ENCODE measurements around the gene HOXA13. TPM values are rescaled to one million over a fixed set of nuclear protein-coding genes. Genes with fewer than 3 reads are reported as not detected.
A peak's percentile ranks its signal among the peaks of the same experiment; 100 is the strongest.

HOXA13 gene
- total and polyA plus RNA-seq, 4 donors, result not detected

GRCh38 chr7:27189997-27190748 lies 9.7 kb downstream of the HOXA13 start:
- DNase-seq (peak in 1 of 3 donors; percentile 8), ATAC-seq (ENCODE audit: insufficient read depth, low FRiP score) (no peak)
- WGBS, 2 donors, result 40 to 46% methylated on average over 7 of the region's 7 CpGs
- Histone ChIP-seq H3K27me3 (ENCODE audit: control insufficient read depth in 3 of 3, insufficient read depth in 3 of 3, low read length in 2 of 3) (peaks cover 3 to 98% (median 94%) of the 10 kb centered on the region in 3 donors), H3K9ac (ENCODE audit: insufficient read depth in 1 of 2, low read length in 2 of 2) (no peak overlapping the region), H3K36me3 (ENCODE audit: control insufficient read depth in 4 of 4, insufficient read depth in 4 of 4, low read length in 4 of 4) (no peaks in the 10 kb centered on the region), H3K27ac (ENCODE audit: low read depth in 1 of 2, low read length in 1 of 2) (no peak overlapping the region), H3K4me1 (ENCODE audit: control insufficient read depth in 5 of 5, insufficient read depth in 5 of 5, low read length in 5 of 5) (peaks cover 0 to 27% (median 16%) of the 10 kb centered on the region in 5 donors), H3K9me3 (ENCODE audit: control insufficient read depth in 4 of 4, insufficient read depth in 3 of 4, low read length in 3 of 4) (peaks cover 0 to 9% (median 0%) of the 10 kb centered on the region in 4 donors), H3K4me3 (no peak overlapping the region)
- no peak for TF ChIP-seq CTCF (IDR thresholded peaks at IDR 0.05; ENCODE audit: control extremely low read depth, extremely low read depth)

- peak in 1 of 3 donors; percentile 16 for DNase-seq
These were observed 10.4 kb downstream of the HOXA13 start for GRCh38 chr7:27189295-27189996.

GRCh38 chr7:27188386-27189294 lies 11.3 kb downstream of the HOXA13 start:
- peaks cover 3 to 97% (median 91%) of the 10 kb centered on the region in 3 donors for H3K27me3 ChIP-seq (ENCODE audit: control insufficient read depth in 3 of 3, insufficient read depth in 3 of 3, low read length in 2 of 3)
- no peak for TF ChIP-seq CTCF (IDR thresholded peaks at IDR 0.05; ENCODE audit: control extremely low read depth, extremely low read depth)
- WGBS, 2 donors, result 3 to 8% methylated on average over 44 to 49 of the region's 49 CpGs
- H3K4me3 ChIP-seq, result no peak overlapping the region
- H3K4me1 ChIP-seq (ENCODE audit: control insufficient read depth in 5 of 5, insufficient read depth in 5 of 5, low read length in 5 of 5), result peaks cover 0 to 34% (median 21%) of the 10 kb centered on the region in 5 donors
- H3K9me3 ChIP-seq (ENCODE audit: control insufficient read depth in 4 of 4, insufficient read depth in 3 of 4, low read length in 3 of 4), result peaks cover 0 to 12% (median 0%) of the 10 kb centered on the region in 4 donors
- no peaks in the 10 kb centered on the region for H3K36me3 ChIP-seq (ENCODE audit: control insufficient read depth in 4 of 4, insufficient read depth in 4 of 4, low read length in 4 of 4)
- no peak overlapping the region for H3K9ac ChIP-seq (ENCODE audit: insufficient read depth in 1 of 2, low read length in 2 of 2)
- no peak overlapping the region for H3K27ac ChIP-seq (ENCODE audit: low read depth in 1 of 2, low read length in 1 of 2)
- ATAC-seq (ENCODE audit: insufficient read depth, low FRiP score) (peak; percentile 6), DNase-seq (peak in 2 of 3 donors; percentile 46 to 47)

More at GRCh38 chr7:27189295-27189996, 10.4 kb downstream of the HOXA13 start:
- Histone ChIP-seq H3K9ac (ENCODE audit: insufficient read depth in 1 of 2, low read length in 2 of 2) (no peak overlapping the region), H3K27me3 (ENCODE audit: control insufficient read depth in 3 of 3, insufficient read depth in 3 of 3, low read length in 2 of 3) (peaks cover 3 to 98% (median 93%) of the 10 kb centered on the region in 3 donors), H3K36me3 (ENCODE audit: control insufficient read depth in 4 of 4, insufficient read depth in 4 of 4, low read length in 4 of 4) (no peaks in the 10 kb centered on the region), H3K27ac (ENCODE audit: low read depth in 1 of 2, low read length in 1 of 2) (no peak overlapping the region), H3K4me1 (ENCODE audit: control insufficient read depth in 5 of 5, insufficient read depth in 5 of 5, low read length in 5 of 5) (peaks cover 0 to 32% (median 16%) of the 10 kb centered on the region in 5 donors), H3K4me3 (no peak overlapping the region), H3K9me3 (ENCODE audit: control insufficient read depth in 4 of 4, insufficient read depth in 3 of 4, low read length in 3 of 4) (peaks cover 0 to 12% (median 0%) of the 10 kb centered on the region in 4 donors)
- TF ChIP-seq CTCF (IDR thresholded peaks at IDR 0.05; ENCODE audit: control extremely low read depth, extremely low read depth), result no peak
- no peak for ATAC-seq (ENCODE audit: insufficient read depth, low FRiP score)
- WGBS, 2 donors, result 12 to 18% methylated on average over 22 of the region's 22 CpGs

Data from lung (tissue), 12 donors.